ENCODE measurements around the gene CAMTA1. TPM values are rescaled to one million over a fixed set of nuclear protein-coding genes. Genes with fewer than 3 reads are reported as not detected.

The CAMTA1 gene
- total and polyA plus RNA-seq, 9 of the 15 experiments (the other 6 are each of a cell fraction or from before 2014, with no cell fraction given) = 43.9 to 161 (median 65.9) TPM

- Histone ChIP-seq H3K4me3 (no peak overlapping the region), H3K27me3 (ENCODE audit: control insufficient read depth in 2 of 2, insufficient read depth in 2 of 2, low read length in 2 of 2) (peaks cover 3 to 22% of the 10 kb centered on the region in 2 experiments; a peak in 2 of 5 replicates), H3K79me2 (ENCODE audit: control insufficient read depth, insufficient read depth, low read length) (no peaks in the 10 kb centered on the region), H3K9me3 (replicated peaks; ENCODE audit: control insufficient read depth, insufficient read depth, low read depth, low read length) (no peaks in the 10 kb centered on the region), H2AFZ (ENCODE audit: low read depth, low read length) (no peak overlapping the region), H3K27ac (ENCODE audit: extremely low read depth, low read depth, low read length) (no peak overlapping the region), H4K20me1 (replicated peaks; ENCODE audit: control insufficient read depth, insufficient read depth, low read length) (0 out of 2 replicates have a peak, but pooled peaks cover 4% of the 10 kb centered on the region), H3K4me2 (ENCODE audit: insufficient read depth, low read length) (no peak overlapping the region), H3K9me1 (ENCODE audit: control insufficient read depth, insufficient read depth, low read length) (no peaks in the 10 kb centered on the region), H3K4me1 (replicated peaks in 1 of 2; ENCODE audit: control insufficient read depth in 2 of 2, insufficient read depth in 2 of 2, low read length in 2 of 2) (no peaks in the 10 kb centered on the region), H3K36me3 (ENCODE audit: control insufficient read depth, insufficient read depth, low read length) (no peaks in the 10 kb centered on the region), H3K9ac (ENCODE audit: insufficient read depth in 1 of 2, low read depth in 2 of 2, low read length in 2 of 2) (no peak overlapping the region)
- ChIA-PET POLR2A (interaction anchor here (0.9 to 1.1 kb wide), 2 partner anchors 57 to 225 kb away, joined by 3 to 5 read pairs; no protein-coding TSS in a partner anchor), CTCF (ENCODE audit: low intra/inter-chr PET ratio) (no interaction called here)
- in situ Hi-C loops (cut with MboI) (no loop called here), intact Hi-C loops (cut with micrococcal nuclease) (no loop called here)
- no peak for DNase-seq (ENCODE audit: extremely low read depth in 1 of 4, low spot score in 3 of 4)
- no peak for ATAC-seq
- 1% methylated on average over 15 of the region's 15 CpGs for WGBS (ENCODE audit: insufficient coverage, low coverage, missing lambda C conversion rate)
- TF ChIP-seq RBM17 (IDR thresholded peaks at IDR 0.05; ENCODE audit: borderline replicate concordance, low read depth, low read length) (no peak), ESRRB (CRISPR knock-in tag; IDR thresholded peaks at IDR 0.05; ENCODE audit: borderline replicate concordance) (no peak), ZNF133 (CRISPR knock-in tag; IDR thresholded peaks at IDR 0.05) (no peak), ZNF212 (CRISPR knock-in tag; IDR thresholded peaks at IDR 0.05) (no peak), PHTF2 (CRISPR knock-in tag; IDR thresholded peaks at IDR 0.05) (no peak), ZNF165 (CRISPR knock-in tag; IDR thresholded peaks at IDR 0.05; ENCODE audit: borderline replicate concordance) (no peak), CTBP1 (IDR thresholded peaks at IDR 0.05; ENCODE audit: borderline replicate concordance) (no peak), NR3C1 (CRISPR knock-in tag; IDR thresholded peaks at IDR 0.05) (no peak), ZNF76 (CRISPR knock-in tag; IDR thresholded peaks at IDR 0.05; ENCODE audit: borderline replicate concordance) (no peak), ZNF695 (CRISPR knock-in tag; IDR thresholded peaks at IDR 0.05) (no peak), ELK3 (CRISPR knock-in tag; IDR thresholded peaks at IDR 0.05) (no peak), NRF1 (conservative IDR thresholded peaks at IDR 0.05 in 1 of 2, IDR thresholded peaks at IDR 0.05 in 1 of 2) (no peak), ETV1 (tag; conservative IDR thresholded peaks at IDR 0.05; ENCODE audit: low read depth) (no peak), CCNT2 (IDR thresholded peaks at IDR 0.05; ENCODE audit: borderline replicate concordance, extremely low read depth, insufficient read length, low read depth, low read length) (no peak), E2F1 (CRISPR knock-in tag; IDR thresholded peaks at IDR 0.05) (no peak)
- TF ChIP-seq, protein P1, sequence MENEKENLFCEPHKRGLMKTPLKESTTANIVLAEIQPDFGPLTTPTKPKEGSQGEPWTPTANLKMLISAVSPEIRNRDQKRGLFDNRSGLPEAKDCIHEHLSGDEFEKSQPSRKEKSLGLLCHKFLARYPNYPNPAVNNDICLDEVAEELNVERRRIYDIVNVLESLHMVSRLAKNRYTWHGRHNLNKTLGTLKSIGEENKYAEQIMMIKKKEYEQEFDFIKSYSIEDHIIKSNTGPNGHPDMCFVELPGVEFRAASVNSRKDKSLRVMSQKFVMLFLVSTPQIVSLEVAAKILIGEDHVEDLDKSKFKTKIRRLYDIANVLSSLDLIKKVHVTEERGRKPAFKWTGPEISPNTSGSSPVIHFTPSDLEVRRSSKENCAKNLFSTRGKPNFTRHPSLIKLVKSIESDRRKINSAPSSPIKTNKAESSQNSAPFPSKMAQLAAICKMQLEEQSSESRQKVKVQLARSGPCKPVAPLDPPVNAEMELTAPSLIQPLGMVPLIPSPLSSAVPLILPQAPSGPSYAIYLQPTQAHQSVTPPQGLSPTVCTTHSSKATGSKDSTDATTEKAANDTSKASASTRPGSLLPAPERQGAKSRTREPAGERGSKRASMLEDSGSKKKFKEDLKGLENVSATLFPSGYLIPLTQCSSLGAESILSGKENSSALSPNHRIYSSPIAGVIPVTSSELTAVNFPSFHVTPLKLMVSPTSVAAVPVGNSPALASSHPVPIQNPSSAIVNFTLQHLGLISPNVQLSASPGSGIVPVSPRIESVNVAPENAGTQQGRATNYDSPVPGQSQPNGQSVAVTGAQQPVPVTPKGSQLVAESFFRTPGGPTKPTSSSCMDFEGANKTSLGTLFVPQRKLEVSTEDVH (IDR thresholded peaks at IDR 0.05; ENCODE audit: low read depth, partially characterized antibody) = no peak
- no peak for FAIRE-seq
- BruUV-seq (replicated peaks) = no TSS peak
Measured at GRCh38 chr1:7174980-7175906, 390.0 kb downstream of the CAMTA1 start.
